K562 (cell line): ENCODE data around the gene PQBP1. TPM values are rescaled to one million over a fixed set of nuclear protein-coding genes. Genes with fewer than 3 reads are reported as not detected.

Source experiments
- ATAC-seq: fragments of 200-7000 bp; cut with Tn5 transposase; 3 replicates; pipeline ENCODE4 v1.9.1; 2020; ENCODE audit warnings: moderate library complexity
- BruUV-seq: library from RNA; stranded (reverse); fragments of 400-500 nt; replicated peaks from 2 replicates; lab custom pipeline; 2021; lab: Mats Ljungman, UMichigan
- CTCF ChIA-PET: fragments of 300-600 bp; formaldehyde crosslinking; extraction: SDS; loops from one replicate; lab custom pipeline; 2021; ENCODE audit warnings: low intra/inter-chr PET ratio; lab: Yijun Ruan, JAX
- POLR2A ChIA-PET: fragments of 300-600, 350-650 bp; sonication (Branson Sonifier 250); formaldehyde crosslinking; extraction: SDS; loops from one replicate; lab custom pipeline; 2021; ENCODE audit warnings: antibody characterized with exemption, inconsistent platforms; lab: Yijun Ruan, JAX
- DNase-seq, 4 experiments: peaks; one replicate each; pipeline versions ENCODE4 v3.0.0 to v3.0.0-alpha.2; 2011 to 2018; ENCODE audit warnings: low spot score in 3 of 4, mixed read lengths in 3 of 4; ENCODE audit errors: extremely low read depth in 1 of 4
- FAIRE-seq: peaks from 2 replicates; lab custom pipeline; 2011; peaks lifted over from hg19 to GRCh38; lab: Jason Lieb, UNC
- H2AFZ ChIP-seq: 2 replicates; pipeline ENCODE4 v1.6.0; 2011; ENCODE audit warnings: low read depth, low read length, control low read depth, inconsistent platforms
- H3K27ac ChIP-seq: fragments of 200-600 bp; 3 replicates; pipeline ENCODE4 v1.8.0; 2011; ENCODE audit warnings: low read depth, mild to moderate bottlenecking, control low read depth, inconsistent platforms, low read length, moderate library complexity, mixed read lengths; ENCODE audit errors: extremely low read depth
- H3K27me3 ChIP-seq, 2 experiments: fragments of 300-600 bp in 1 of 2; 2 replicates in 1 of 2; 3 replicates in 1 of 2; pipeline versions ENCODE4 v1.6.0 to v1.8.0; 2011; ENCODE audit warnings: inconsistent platforms in 2 of 2, low read length in 2 of 2, mild to moderate bottlenecking in 1 of 2, mixed read lengths in 1 of 2, moderate library complexity in 1 of 2; ENCODE audit not compliant: control insufficient read depth in 2 of 2, insufficient read depth in 2 of 2
- H3K36me3 ChIP-seq: fragments of 300-600 bp; 3 replicates; pipeline ENCODE4 v1.8.0; 2011; ENCODE audit warnings: mild to moderate bottlenecking, low read length, inconsistent platforms; ENCODE audit not compliant: control insufficient read depth, insufficient read depth
- H3K4me1 ChIP-seq, 2 experiments: fragments of 200-600 bp in 1 of 2; replicated peaks in 1 of 2; 2 replicates in 1 of 2; 3 replicates in 1 of 2; pipeline versions ENCODE4 v1.5.1 to v1.8.0; 2011; ENCODE audit warnings: inconsistent platforms in 2 of 2, low read length in 2 of 2, mild to moderate bottlenecking in 1 of 2, mixed read lengths in 1 of 2, moderate library complexity in 1 of 2; ENCODE audit not compliant: control insufficient read depth in 2 of 2, insufficient read depth in 2 of 2
- H3K4me2 ChIP-seq: 2 replicates; pipeline ENCODE4 v1.6.1; 2011; ENCODE audit warnings: low read length, control low read depth, inconsistent platforms, mixed read lengths; ENCODE audit not compliant: insufficient read depth
- H3K4me3 ChIP-seq: fragments of 200-600 bp; sonication (generic), shearing (Covaris generic); 2 replicates; pipeline ENCODE4 v1.5.1; 2016; ENCODE audit warnings: control low read depth, inconsistent platforms
- H3K79me2 ChIP-seq: fragments of 200-600 bp; 3 replicates; pipeline ENCODE4 v1.8.0; 2011; ENCODE audit warnings: low read length, inconsistent platforms; ENCODE audit not compliant: control insufficient read depth, insufficient read depth
- H3K9ac ChIP-seq, 2 experiments: 2 replicates each; pipeline versions ENCODE4 v1.6.0 to v1.6.1; 2011; ENCODE audit warnings: low read depth in 2 of 2, low read length in 2 of 2, control low read depth in 1 of 2, inconsistent platforms in 1 of 2, mild to moderate bottlenecking in 1 of 2, mixed read lengths in 1 of 2; ENCODE audit not compliant: insufficient read depth in 1 of 2
- H3K9me1 ChIP-seq: one replicate; pipeline ENCODE4 v1.6.0; 2011; ENCODE audit warnings: inconsistent platforms, mild to moderate bottlenecking, low read length, moderate library complexity; ENCODE audit not compliant: control insufficient read depth, insufficient read depth
- H3K9me3 ChIP-seq: replicated peaks from 2 replicates; pipeline ENCODE4 v1.5.1; 2011; ENCODE audit warnings: low read depth, low read length, inconsistent platforms; ENCODE audit not compliant: control insufficient read depth, insufficient read depth
- H4K20me1 ChIP-seq: replicated peaks from 2 replicates; pipeline ENCODE4 v1.6.1; 2011; ENCODE audit warnings: low read length, inconsistent platforms, mixed read lengths; ENCODE audit not compliant: control insufficient read depth, insufficient read depth
- CBX2 ChIP-seq: fragments of 200-600 bp; sonication (generic); IDR thresholded peaks from one replicate; pipeline ENCODE4 v1.6.1; 2012; ENCODE audit warnings: mild to moderate bottlenecking, low read length, inconsistent platforms; ENCODE audit not compliant: insufficient read depth, poor library complexity, severe bottlenecking
- NCOA2 ChIP-seq, 2 experiments: fragments of 450-650 bp; IDR thresholded peaks; 2 replicates each; pipeline ENCODE4 v1.6.1; 2018; ENCODE audit warnings: mild to moderate bottlenecking in 2 of 2, moderate library complexity in 1 of 2; ENCODE audit not compliant: partially characterized antibody in 2 of 2
- POLR2G ChIP-seq: fragments of 200-400 bp; formaldehyde crosslinking; IDR thresholded peaks from 2 replicates; pipeline ENCODE4 v1.6.1; 2017; ENCODE audit warnings: low read depth, mild to moderate bottlenecking, antibody characterized with exemption, low read length, moderate library complexity
- RBFOX2 ChIP-seq: fragments of 200-400 bp; formaldehyde crosslinking; IDR thresholded peaks from 2 replicates; pipeline ENCODE4 v1.6.1; 2017; ENCODE audit warnings: low read depth, mild to moderate bottlenecking, low read length, moderate library complexity
- RBM22 ChIP-seq: fragments of 200-400 bp; formaldehyde crosslinking; IDR thresholded peaks from 2 replicates; pipeline ENCODE4 v1.6.1; 2018; ENCODE audit warnings: low read length, low read depth; ENCODE audit not compliant: poor library complexity, severe bottlenecking
- TARDBP ChIP-seq: fragments of 450-650 bp; IDR thresholded peaks from 2 replicates; pipeline ENCODE4 v1.6.1; 2016
- ZNF224 ChIP-seq: sonication (generic); formaldehyde crosslinking; IDR thresholded peaks from 2 replicates; pipeline ENCODE4 v1.8.0; 2022; ENCODE audit warnings: mild to moderate bottlenecking, missing genetic modification reagents
- WGBS: fragments of 100-300 bp; shearing (Covaris generic); methylation state at CpG from one replicate; pipeline ENCODE4 v1.1.6; 2016; ENCODE audit warnings: low coverage, mixed read lengths; ENCODE audit not compliant: insufficient coverage; ENCODE audit errors: missing lambda C conversion rate; 5-methylcytosine and 5-hydroxymethylcytosine counted together
- in situ Hi-C: fragments of 300-500 bp; cut with MboI; formaldehyde crosslinking; loops from 4 replicates; pipeline ENCODE4 v1.15.0; 2018; ENCODE audit warnings: inconsistent platforms, mixed read lengths
- intact Hi-C: fragments of 100-400 bp; cut with micrococcal nuclease; formaldehyde crosslinking; loops from 2 replicates; pipeline ENCODE4 v1.14.2; 2022
- polyA plus RNA-seq, 8 experiments: library from polyadenylated mRNA; depleted of rRNA in 4 of 8; stranded (reverse) in 5 of 8; unstranded in 3 of 8; fragments of >200 nt; fragmentation: Nextera tagmentation in 2 of 8; fragmentation: Illumina TruSeq in 1 of 8; extraction: Ambion mirVana in 2 of 8; extraction: Trizol in 1 of 8; gene quantifications; 2 replicates each; pipeline versions ENCODE4 v1.2.1 to v1.2.3, GENCODE V29; 2011 to 2014; ENCODE audit warnings: inconsistent platforms in 1 of 8, missing spikeins in 1 of 8
- total RNA-seq, 7 experiments: library from RNA; depleted of rRNA in 6 of 7; stranded (reverse); fragments of >200 nt in 6 of 7; fragmentation: Illumina TruSeq in 2 of 7; extraction: Trizol in 2 of 7; gene quantifications; 2 replicates each; pipeline versions ENCODE4 v1.2.1 to v1.2.3, GENCODE V29; 2011 to 2021; ENCODE audit warnings: low replicate concordance in 1 of 7
- TF ChIP-seq, protein P1 (sequence below): sonication (generic); formaldehyde crosslinking; IDR thresholded peaks from 2 replicates; pipeline ENCODE4 v1.8.0; 2022; ENCODE audit warnings: missing genetic modification reagents, mild to moderate bottlenecking, borderline replicate concordance

The PQBP1 gene
- total and polyA plus RNA-seq, 9 of the 15 experiments (the other 6 are each of a cell fraction or from before 2014, with no cell fraction given) = 41.3 to 262 (median 112) TPM

GRCh38 chrX:48904626-48905025, 6.9 kb downstream of the PQBP1 start:
- no peak overlapping the region for H3K4me3 ChIP-seq
- no peak overlapping the region for H3K27ac ChIP-seq
- H3K36me3 ChIP-seq = peaks cover 76% of the 10 kb centered on the region
- H3K79me2 ChIP-seq = peaks cover 13% of the 10 kb centered on the region
- ChIA-PET CTCF (no interaction called here), POLR2A (interaction anchor here (1.2 kb wide), 1 partner anchor 13 kb away, joined by 6 read pairs; no protein-coding TSS in a partner anchor)
- H2AFZ ChIP-seq = no peak overlapping the region
- FAIRE-seq = no peak
- no peaks in the 10 kb centered on the region for H3K27me3 ChIP-seq
- H4K20me1 ChIP-seq = no peaks in the 10 kb centered on the region; the same call in 1 of the 2 replicates
- no TSS peak for BruUV-seq
- H3K9me1 ChIP-seq = no peaks in the 10 kb centered on the region
- in situ Hi-C loops (no loop called here), intact Hi-C loops (no loop called here)
- H3K4me1 ChIP-seq = peaks cover 1 to 13% of the 10 kb centered on the region in 2 experiments; a peak in 2 of 5 replicates
- no peaks in the 10 kb centered on the region for H3K9me3 ChIP-seq
- no peak for DNase-seq
- 89% methylated on average over 7 of the region's 14 CpGs for WGBS
- no peak overlapping the region for H3K4me2 ChIP-seq
- no peak for TF ChIP-seq TARDBP
- 0 out of 2 replicates have a peak, but pooled peaks have one; percentile 17 for TF ChIP-seq RBFOX2
- peak overlapping the region in 1 of 2 experiments; percentile 52; a peak in 1 of 4 replicates for H3K9ac ChIP-seq
- ATAC-seq = no peak

DNA sequence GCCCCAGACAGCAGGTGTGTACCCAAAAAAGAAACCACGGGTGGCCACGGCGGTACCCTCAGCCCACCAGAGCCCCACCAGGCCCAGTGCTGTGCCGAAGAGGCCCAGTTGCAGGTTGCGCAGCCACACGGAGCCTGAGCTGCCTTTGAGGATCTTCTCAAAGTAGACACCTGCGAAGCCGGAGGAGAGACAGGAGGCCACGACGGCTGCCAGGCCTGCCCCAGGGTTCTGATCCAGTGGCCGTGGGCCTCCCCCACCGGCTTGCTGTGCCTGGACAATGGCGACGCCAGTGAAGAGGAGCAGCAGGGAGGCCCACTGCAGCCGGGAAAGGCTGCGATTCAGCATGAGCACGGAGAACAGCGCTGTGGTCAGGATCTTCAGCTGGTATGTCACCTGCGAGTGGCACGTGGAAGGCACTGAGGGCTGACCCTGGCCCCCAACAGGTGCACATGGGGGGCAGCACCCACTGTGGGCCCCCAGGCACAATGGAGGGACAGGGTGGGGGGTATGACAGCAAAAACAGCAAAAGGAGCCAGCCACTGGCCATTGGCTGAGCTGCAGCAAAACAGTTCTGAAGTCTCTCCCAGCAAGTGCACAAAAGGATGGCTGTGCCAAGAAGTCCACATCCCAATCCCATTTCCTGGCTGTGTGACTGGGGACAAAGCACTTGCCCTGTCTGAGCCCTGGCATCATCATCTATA, 7.5 kb downstream of the PQBP1 start:
- CTCF ChIA-PET = no interaction called here
- H3K9me3 ChIP-seq = no peaks in the 10 kb centered on the region
- POLR2A ChIA-PET = interaction anchor here (0.7 to 2.8 kb wide), 3 partner anchors 7 to 274 kb away, joined by 3 to 12 read pairs (median 6); partner anchors contain the start of genes PQBP1 and TIMM17B
- no peak overlapping the region for H2AFZ ChIP-seq
- no peak overlapping the region for H3K4me2 ChIP-seq
- in situ Hi-C loops (no loop called here), intact Hi-C loops (no loop called here)
- H3K79me2 ChIP-seq = peaks cover 15% of the 10 kb centered on the region
- FAIRE-seq (no peak), DNase-seq (no peak), ATAC-seq (no peak)
- peaks cover 80% of the 10 kb centered on the region for H3K36me3 ChIP-seq
- TF ChIP-seq, protein P1, sequence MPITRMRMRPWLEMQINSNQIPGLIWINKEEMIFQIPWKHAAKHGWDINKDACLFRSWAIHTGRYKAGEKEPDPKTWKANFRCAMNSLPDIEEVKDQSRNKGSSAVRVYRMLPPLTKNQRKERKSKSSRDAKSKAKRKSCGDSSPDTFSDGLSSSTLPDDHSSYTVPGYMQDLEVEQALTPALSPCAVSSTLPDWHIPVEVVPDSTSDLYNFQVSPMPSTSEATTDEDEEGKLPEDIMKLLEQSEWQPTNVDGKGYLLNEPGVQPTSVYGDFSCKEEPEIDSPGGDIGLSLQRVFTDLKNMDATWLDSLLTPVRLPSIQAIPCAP (CRISPR knock-in tag) = no peak
- TF ChIP-seq CBX2 = no peak
- no peak for TF ChIP-seq ZNF224 (CRISPR knock-in tag)
- TF ChIP-seq POLR2G = peak; percentile 71
- no peak for TF ChIP-seq NCOA2 (IDR thresholded peaks at IDR 0.05; ENCODE audit: partially characterized antibody in 2 of 2)
- TF ChIP-seq RBM22 = peak; percentile 30
- H4K20me1 ChIP-seq = no peaks in the 10 kb centered on the region; the same call in 1 of the 2 replicates
- WGBS = 94% methylated on average over 8 of the region's 20 CpGs
- H3K27ac ChIP-seq = no peak overlapping the region
- peaks cover 3 to 19% of the 10 kb centered on the region in 2 experiments; a peak in 3 of 5 replicates for H3K4me1 ChIP-seq
- no peaks in the 10 kb centered on the region for H3K27me3 ChIP-seq
- no peak overlapping the region for H3K9ac ChIP-seq
- no peaks in the 10 kb centered on the region for H3K9me1 ChIP-seq
- H3K4me3 ChIP-seq = no peak overlapping the region
- BruUV-seq = no TSS peak
